HFFc6 (cell line): ENCODE results near the gene NPC2. TPM values are rescaled to one million over a fixed set of nuclear protein-coding genes. Genes with fewer than 3 reads are reported as not detected.

ENCODE experiments used
- DNase-seq: peaks from one replicate; pipeline ENCODE4 v3.0.0-alpha.2; 2018
- H3K27ac Mint-ChIP-seq: 2 replicates; pipeline ENCODE4 v1.8.0; 2020; ENCODE audit warnings: mild to moderate bottlenecking, mixed read lengths
- H3K27me3 Mint-ChIP-seq: 2 replicates; pipeline ENCODE4 v1.8.0; 2021; ENCODE audit warnings: mild to moderate bottlenecking, moderate library complexity, mixed read lengths; ENCODE audit not compliant: insufficient read depth
- H3K36me3 Mint-ChIP-seq: 2 replicates; pipeline ENCODE4 v1.8.0; 2021; ENCODE audit warnings: low read depth, mixed read lengths
- H3K4me1 Mint-ChIP-seq: 2 replicates; pipeline ENCODE4 v1.8.0; 2020; ENCODE audit warnings: low read depth, mixed read lengths
- H3K4me3 Mint-ChIP-seq: 2 replicates; pipeline ENCODE4 v1.8.0; 2020; ENCODE audit warnings: mild to moderate bottlenecking, moderate library complexity, mixed read lengths
- H3K9me3 Mint-ChIP-seq: 2 replicates; pipeline ENCODE4 v1.8.0; 2020; ENCODE audit warnings: mild to moderate bottlenecking, mixed read lengths
- total RNA-seq, 6 experiments: library from RNA; stranded (reverse); fragmentation: NEBNext Ultra II Directional; extraction: Animal tissue kit (Norgen Biotek cat#: 25700); gene quantifications; 2 replicates in 1 of 6; 3 replicates in 5 of 6; pipeline ENCODE4 v1.2.3, GENCODE V29; 2021
- TF ChIP-seq, protein P1 (sequence below): fragments of 200-600 bp; sonication (generic); IDR thresholded peaks from 2 replicates; pipeline ENCODE4 v1.5.0; 2021; ENCODE audit warnings: antibody characterized with exemption, mild to moderate bottlenecking

Gene NPC2
- total RNA-seq, 6 experiments from 2014 or later = 69.1 to 89.9 (median 78.8) TPM

DNA sequence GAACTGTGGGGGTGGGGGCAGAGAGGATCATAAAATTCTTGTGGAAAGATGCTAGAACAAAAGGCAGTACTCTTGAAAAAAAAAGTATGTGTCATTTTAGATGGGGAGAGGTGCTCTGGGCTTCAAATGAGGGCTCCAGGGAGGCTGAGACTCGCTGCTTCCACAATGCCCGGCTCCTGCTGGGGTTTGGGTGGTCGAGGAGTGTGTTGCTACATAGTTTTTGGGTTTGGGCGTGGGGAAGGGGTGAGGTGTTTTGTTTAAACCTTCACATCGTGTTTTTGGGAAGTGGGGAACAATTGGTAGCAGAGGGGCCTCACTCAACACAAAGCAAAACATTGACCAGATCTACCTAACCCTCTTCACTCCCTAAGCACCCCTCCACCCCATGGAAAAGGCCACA is 8.6 kb upstream of the NPC2 start:
- H3K4me3 Mint-ChIP-seq = no peak overlapping the region
- no peak for DNase-seq
- peaks cover 2% of the 10 kb centered on the region; the same call in 1 of the 2 replicates for H3K27me3 Mint-ChIP-seq
- H3K27ac Mint-ChIP-seq = no peak overlapping the region
- TF ChIP-seq, protein P1, sequence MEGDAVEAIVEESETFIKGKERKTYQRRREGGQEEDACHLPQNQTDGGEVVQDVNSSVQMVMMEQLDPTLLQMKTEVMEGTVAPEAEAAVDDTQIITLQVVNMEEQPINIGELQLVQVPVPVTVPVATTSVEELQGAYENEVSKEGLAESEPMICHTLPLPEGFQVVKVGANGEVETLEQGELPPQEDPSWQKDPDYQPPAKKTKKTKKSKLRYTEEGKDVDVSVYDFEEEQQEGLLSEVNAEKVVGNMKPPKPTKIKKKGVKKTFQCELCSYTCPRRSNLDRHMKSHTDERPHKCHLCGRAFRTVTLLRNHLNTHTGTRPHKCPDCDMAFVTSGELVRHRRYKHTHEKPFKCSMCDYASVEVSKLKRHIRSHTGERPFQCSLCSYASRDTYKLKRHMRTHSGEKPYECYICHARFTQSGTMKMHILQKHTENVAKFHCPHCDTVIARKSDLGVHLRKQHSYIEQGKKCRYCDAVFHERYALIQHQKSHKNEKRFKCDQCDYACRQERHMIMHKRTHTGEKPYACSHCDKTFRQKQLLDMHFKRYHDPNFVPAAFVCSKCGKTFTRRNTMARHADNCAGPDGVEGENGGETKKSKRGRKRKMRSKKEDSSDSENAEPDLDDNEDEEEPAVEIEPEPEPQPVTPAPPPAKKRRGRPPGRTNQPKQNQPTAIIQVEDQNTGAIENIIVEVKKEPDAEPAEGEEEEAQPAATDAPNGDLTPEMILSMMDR = no peak
- no peaks in the 10 kb centered on the region; the same call in 1 of the 2 replicates for H3K36me3 Mint-ChIP-seq
- H3K9me3 Mint-ChIP-seq = no peaks in the 10 kb centered on the region
- no peaks in the 10 kb centered on the region for H3K4me1 Mint-ChIP-seq

DNA sequence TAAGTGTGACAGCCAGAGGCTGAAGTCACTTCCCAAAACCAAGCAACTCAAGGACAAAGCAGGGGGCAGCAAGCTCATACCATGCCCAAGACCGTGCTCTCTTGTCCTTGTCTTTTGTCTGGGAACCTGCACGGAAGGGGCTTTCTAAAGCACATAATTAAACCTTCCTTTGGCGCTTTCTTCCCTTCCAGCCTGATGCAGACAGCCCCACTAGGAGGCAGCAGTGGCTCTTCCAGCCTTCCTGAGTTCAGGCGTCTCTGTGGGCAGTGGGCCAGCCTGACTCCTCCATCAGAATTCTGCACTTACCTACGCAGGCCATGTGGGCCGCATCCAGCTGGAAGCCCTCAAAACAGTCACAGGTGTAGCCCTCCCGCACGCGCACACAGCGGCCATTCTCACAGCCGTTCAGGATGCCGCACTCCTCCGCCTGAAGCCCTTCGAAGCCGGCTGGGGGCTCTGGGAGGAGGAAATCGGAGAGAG is 8.1 kb upstream of the NPC2 start:
- H3K4me3 Mint-ChIP-seq = no peak overlapping the region
- peak; percentile 46 for DNase-seq
- peaks cover 2% of the 10 kb centered on the region; the same call in 1 of the 2 replicates for H3K27me3 Mint-ChIP-seq
- no peaks in the 10 kb centered on the region for H3K9me3 Mint-ChIP-seq
- H3K27ac Mint-ChIP-seq = no peak overlapping the region
- TF ChIP-seq, protein P1 = peak; percentile 78
- H3K4me1 Mint-ChIP-seq = peaks cover 1% of the 10 kb centered on the region
- no peaks in the 10 kb centered on the region; the same call in 1 of the 2 replicates for H3K36me3 Mint-ChIP-seq

DNA sequence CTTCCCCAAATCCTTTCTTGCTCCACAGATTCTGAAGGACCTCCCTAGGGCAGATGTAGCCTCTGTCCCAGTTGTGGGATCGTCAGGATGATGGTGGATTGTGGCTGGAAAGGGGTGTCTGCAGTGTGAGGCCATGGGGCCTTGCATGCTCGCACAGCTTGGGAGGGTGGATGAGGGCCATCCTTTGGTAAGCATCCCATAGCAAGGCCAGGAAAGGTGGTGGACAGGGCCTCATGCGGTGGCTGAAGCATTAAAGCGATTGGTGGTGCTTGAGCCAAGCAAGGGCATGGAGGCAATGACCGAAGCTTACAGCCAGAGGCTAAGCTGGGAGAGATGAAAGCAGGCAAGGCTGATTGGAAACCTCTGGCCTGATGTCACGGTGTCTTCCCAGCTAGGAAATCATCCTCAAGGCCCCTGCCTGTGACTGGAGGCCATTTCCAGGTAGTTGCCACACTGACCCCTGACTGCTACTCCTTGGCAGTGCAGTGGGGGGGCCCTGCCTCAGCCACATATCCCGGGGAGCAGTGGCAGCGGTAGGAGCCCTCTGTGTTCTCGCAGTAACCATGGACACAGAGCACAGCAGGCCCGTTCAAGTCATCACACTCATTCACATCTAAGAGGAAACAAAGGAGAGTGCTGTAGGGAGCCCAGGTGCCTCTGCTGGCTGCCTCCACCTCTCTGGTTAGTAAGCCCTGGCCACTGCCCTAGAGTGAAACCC is 7.5 kb upstream of the NPC2 start:
- Mint-ChIP-seq H3K27me3 (peaks cover 2% of the 10 kb centered on the region; the same call in 1 of the 2 replicates), H3K36me3 (no peaks in the 10 kb centered on the region; the same call in 1 of the 2 replicates), H3K9me3 (no peaks in the 10 kb centered on the region), H3K4me3 (no peak overlapping the region), H3K4me1 (peaks cover 7% of the 10 kb centered on the region), H3K27ac (peak overlapping the region; percentile 1; the same call in 1 of the 2 replicates)
- TF ChIP-seq, protein P1 = no peak
- DNase-seq = no peak

DNA sequence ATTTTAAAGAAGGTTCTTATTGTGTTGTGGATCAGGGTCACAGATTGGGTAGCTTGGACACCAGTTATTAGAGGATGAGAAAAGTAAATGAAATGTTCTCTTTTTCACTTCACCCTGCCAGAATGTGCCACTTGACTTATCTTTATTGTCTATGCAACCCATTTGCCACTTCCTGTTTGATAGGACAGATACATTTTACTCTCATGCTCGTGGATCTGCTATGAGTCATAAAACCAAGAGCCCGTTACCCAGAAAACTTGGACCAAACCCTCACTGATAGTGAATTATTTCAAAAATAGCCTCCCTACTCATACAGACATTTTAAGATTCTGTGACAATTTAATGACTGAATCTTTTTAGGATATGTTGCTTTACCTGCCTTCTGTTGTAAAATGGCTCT is 2.3 kb upstream of the NPC2 start:
- no peaks in the 10 kb centered on the region; the same call in 1 of the 2 replicates for H3K27me3 Mint-ChIP-seq
- H3K4me1 Mint-ChIP-seq = peaks cover 23% of the 10 kb centered on the region
- no peak overlapping the region; the same call in 1 of the 2 replicates for H3K4me3 Mint-ChIP-seq
- TF ChIP-seq, protein P1 = no peak
- peak overlapping the region; percentile 79 for H3K27ac Mint-ChIP-seq
- no peak for DNase-seq
- H3K36me3 Mint-ChIP-seq = no peaks in the 10 kb centered on the region; the same call in 1 of the 2 replicates
- H3K9me3 Mint-ChIP-seq = no peaks in the 10 kb centered on the region

DNA sequence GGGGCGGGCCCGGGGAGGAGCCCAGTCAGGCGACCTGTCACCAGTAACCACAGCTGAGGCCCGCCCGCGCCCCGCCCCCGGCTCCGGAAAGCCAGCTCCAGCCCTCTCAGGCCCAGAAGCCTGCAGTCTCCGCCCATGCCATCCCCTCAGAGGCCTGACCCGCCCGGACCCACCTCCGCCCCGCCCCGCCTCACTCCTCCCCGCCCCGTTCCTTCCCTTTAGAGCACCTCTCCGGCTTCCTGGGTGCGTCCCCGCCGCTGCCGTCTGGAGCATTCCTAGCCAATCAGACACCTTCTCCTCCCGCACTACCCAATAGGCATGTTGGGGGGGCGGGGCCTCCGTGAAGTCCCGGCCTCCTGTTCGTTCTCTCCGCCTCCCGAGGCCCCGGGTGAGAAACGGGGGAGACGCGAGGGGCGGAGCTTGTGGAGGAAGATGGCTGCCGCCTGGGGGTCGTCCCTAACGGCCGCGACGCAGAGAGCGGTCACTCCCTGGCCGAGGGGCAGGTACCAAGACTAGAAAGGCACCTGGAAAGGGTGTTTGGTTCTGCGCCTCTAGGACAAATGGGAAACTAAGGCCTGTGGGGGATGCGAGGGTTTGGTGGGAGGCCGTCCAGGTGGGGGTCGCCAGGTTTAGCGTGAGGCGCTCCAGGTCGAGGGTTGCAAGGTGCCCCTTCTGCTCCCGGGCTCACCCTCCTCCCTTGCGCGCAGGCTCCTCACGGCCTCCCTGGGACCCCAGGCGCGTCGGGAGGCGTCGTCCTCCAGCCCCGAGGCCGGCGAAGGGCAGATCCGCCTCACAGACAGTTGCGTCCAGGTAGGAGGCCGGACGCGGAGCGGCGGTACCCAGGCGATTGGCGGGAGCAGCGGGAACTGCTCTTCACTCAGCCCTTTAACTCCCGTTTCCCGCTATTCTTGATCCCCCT is 497 bp upstream of the NPC2 start, which contains the start of gene ISCA2:
Gene ISCA2 (plus strand): TSS at position 423 of the 919 bp plus-strand sequence. CDS start 10 bp downstream, at position 433.
- peaks cover 34% of the 10 kb centered on the region for H3K4me1 Mint-ChIP-seq
- TF ChIP-seq, protein P1 = 0 out of 2 replicates have a peak, but pooled peaks have one; percentile 8
- no peaks in the 10 kb centered on the region for H3K9me3 Mint-ChIP-seq
- no peaks in the 10 kb centered on the region; the same call in 1 of the 2 replicates for H3K36me3 Mint-ChIP-seq
- H3K27ac Mint-ChIP-seq = peak within 1 kb of the TSS; percentile 79
- no peaks in the 10 kb centered on the region; the same call in 1 of the 2 replicates for H3K27me3 Mint-ChIP-seq
- peak; percentile 99 for DNase-seq
- no peak within 1 kb of the TSS; the same call in 1 of the 2 replicates for H3K4me3 Mint-ChIP-seq
